ENCODE measurements around the gene ZNF384.
"Not testable (repeated sequence)": the region's sequence is repeated elsewhere in the genome, so short reads cannot be mapped to it uniquely, and the experiment has no call there.

The ZNF384 gene

GRCh38 chr12:6688999-6689882 lies at the start of gene ZNF384:
TSS of gene ZNF384 (minus strand) at chr12:6689375. CDS start at chr12:6679520, 9,855 bp downstream.
- peak; percentile 99 for FAIRE-seq

- FAIRE-seq, result no peak
Observed at GRCh38 chr12:6736754-6737153, 47.6 kb upstream of the ZNF384 start.

- FAIRE-seq, result peak; percentile 90
Observed at GRCh38 chr12:6735448-6736191, 46.4 kb upstream of the ZNF384 start.

GRCh38 chr12:6734506-6735387 lies 45.6 kb upstream of the ZNF384 start:
- FAIRE-seq, result no peak

GRCh38 chr12:6730169-6730568 lies 41.0 kb upstream of the ZNF384 start:
- FAIRE-seq, result no peak

GRCh38 chr12:6729186-6729585 lies 40.0 kb upstream of the ZNF384 start:
- FAIRE-seq, result no peak

GRCh38 chr12:6725350-6725749 lies 36.2 kb upstream of the ZNF384 start:
- no peak for FAIRE-seq

GRCh38 chr12:6724409-6724797 lies 35.2 kb upstream of the ZNF384 start:
- FAIRE-seq, result no peak

GRCh38 chr12:6723607-6724408 lies 34.6 kb upstream of the ZNF384 start, which contains the start of gene COPS7A:
TSS of gene COPS7A (plus strand) at chr12:6724046. CDS start at chr12:6724657, 611 bp downstream.
- peak; percentile 99 for FAIRE-seq

- no peak for FAIRE-seq
Observed at GRCh38 chr12:6722863-6723262, 33.7 kb upstream of the ZNF384 start.

- no peak for FAIRE-seq
Observed at GRCh38 chr12:6716874-6717437, 27.8 kb upstream of the ZNF384 start.

GRCh38 chr12:6716031-6716873 lies 27.1 kb upstream of the ZNF384 start:
- not testable (repeated sequence) for FAIRE-seq

GRCh38 chr12:6708960-6709394 lies 19.8 kb upstream of the ZNF384 start:
- no peak for FAIRE-seq

- not testable (repeated sequence) for FAIRE-seq
Observed at GRCh38 chr12:6708351-6708750, 19.2 kb upstream of the ZNF384 start.

- FAIRE-seq, result no peak
Observed at GRCh38 chr12:6703631-6704030, 14.5 kb upstream of the ZNF384 start.

- no peak for FAIRE-seq
Observed at GRCh38 chr12:6701078-6701768, 12.0 kb upstream of the ZNF384 start.

- no peak for FAIRE-seq
Observed at GRCh38 chr12:6700646-6701051, 11.5 kb upstream of the ZNF384 start, which contains the start of gene PIANP. TSS of gene PIANP (minus strand) at chr12:6700815. CDS start at chr12:6698061, 2,754 bp downstream.

GRCh38 chr12:6699989-6700645 lies 10.9 kb upstream of the ZNF384 start:
- FAIRE-seq, result no peak
